Left lung (tissue), 14 donors: ENCODE data around the gene WBP1L. TPM values are rescaled to one million over a fixed set of nuclear protein-coding genes. Genes with fewer than 3 reads are reported as not detected.
A peak's percentile ranks its signal among the peaks of the same experiment; 100 is the strongest.
"Not testable (repeated sequence)": the region's sequence is repeated elsewhere in the genome, so short reads cannot be mapped to it uniquely, and the experiment has no call there.

Source experiments
- ATAC-seq: fragments of 200-7000 bp; cut with Tn5 transposase; one replicate; pipeline ENCODE4 v1.9.1; 2020; ENCODE audit warnings: moderate library complexity
- DNase-seq, 4 donors: peaks; one replicate each; pipeline ENCODE4 v3.0.0-alpha.2; 2013 to 2020
- H3K27ac ChIP-seq, 2 donors: fragments of 200-600 bp; sonication (generic) in 1 of 2; one replicate each; pipeline versions ENCODE4 v1.5.0 to v1.8.0; 2020 to 2021
- H3K27me3 ChIP-seq, 2 donors: fragments of 200-600 bp; sonication (generic) in 1 of 2; one replicate each; pipeline versions ENCODE4 v1.5.0 to v1.8.0; 2020 to 2021
- H3K36me3 ChIP-seq, 2 donors: fragments of 200-600 bp; sonication (generic) in 1 of 2; one replicate each; pipeline versions ENCODE4 v1.5.0 to v1.8.0; 2020 to 2021
- H3K4me1 ChIP-seq, 2 donors: fragments of 200-600 bp; one replicate each; pipeline ENCODE4 v1.8.0; 2021
- H3K4me3 ChIP-seq, 2 donors: fragments of 200-600 bp; sonication (generic) in 1 of 2; one replicate each; pipeline versions ENCODE4 v1.5.0 to v1.8.0; 2020 to 2021; ENCODE audit warnings: mild to moderate bottlenecking in 1 of 2
- H3K9me3 ChIP-seq, 2 donors: fragments of 200-600 bp; sonication (generic) in 1 of 2; one replicate each; pipeline versions ENCODE4 v1.5.0 to v1.8.0; 2020 to 2021
- CTCF ChIP-seq, 2 donors: fragments of 200-600 bp; sonication (generic) in 1 of 2; IDR thresholded peaks; one replicate each; pipeline versions ENCODE4 v1.5.0 to v1.8.0; 2021; ENCODE audit warnings: antibody characterized with exemption in 2 of 2
- intact Hi-C, 2 donors: fragments of 100-400 bp; cut with DNase I; formaldehyde crosslinking; loops; one replicate each; pipeline versions ENCODE4 v1.11.2 to v1.14.2; 2022
- long read RNA-seq, 12 donors: library from polyadenylated mRNA in 2 of 12; unstranded in 2 of 12; transcript quantifications; one replicate each; pipeline ENCODE4 v2.0.0 and lab custom pipeline, GENCODE V29; 2019 to 2026
- polyA plus RNA-seq, 6 donors: library from polyadenylated mRNA; unstranded; fragments of 120-200 nt; gene quantifications; one replicate each; pipeline ENCODE4 v1.2.1, GENCODE V29; 2013; ENCODE audit not compliant: insufficient read length in 6 of 6
- total RNA-seq, 2 donors: library from RNA; stranded (reverse); fragmentation: NEBNext Ultra II Directional; extraction: Animal tissue kit (Norgen Biotek cat#: 25700); gene quantifications; one replicate each; pipeline ENCODE4 v1.2.1, GENCODE V29; 2021
- donor health status: DM: no; HTN: yes; CAD: no.
- donor health status: DM: no; HTN: no; CAD: no.

Gene WBP1L
- total RNA-seq: 10 to 100 TPM; 48.4 to 49.8 TPM
- 10 to 100 TPM; 42.6 to 46.2 (median 45.5) TPM for polyA plus RNA-seq
- long read RNA-seq, donor 1, full-length matches to known transcripts: 22 of 22 reads
- long read RNA-seq, donor 1, partial matches to known transcripts: 0 of 22 reads
- long read RNA-seq, donor 1, other reads (novel, unspliced or antisense): 0 of 22 reads
- long read RNA-seq, donor 2, full-length matches to known transcripts: 14 of 20 reads
- long read RNA-seq, donor 2, partial matches to known transcripts: 6 of 20 reads
- long read RNA-seq, donor 2, other reads (novel, unspliced or antisense): 0 of 20 reads
- long read RNA-seq, donor 3, full-length matches to known transcripts: 8 of 8 reads
- long read RNA-seq, donor 3, partial matches to known transcripts: 0 of 8 reads
- long read RNA-seq, donor 3, other reads (novel, unspliced or antisense): 0 of 8 reads
- long read RNA-seq, donor 4, full-length matches to known transcripts: 1 of 8 reads
- long read RNA-seq, donor 4, partial matches to known transcripts: 0 of 8 reads
- long read RNA-seq, donor 4, other reads (novel, unspliced or antisense): 7 of 8 reads
- long read RNA-seq, donor 5, full-length matches to known transcripts: 17 of 17 reads
- long read RNA-seq, donor 5, partial matches to known transcripts: 0 of 17 reads
- long read RNA-seq, donor 5, other reads (novel, unspliced or antisense): 0 of 17 reads
- long read RNA-seq, donor 6, full-length matches to known transcripts: 5 of 5 reads
- long read RNA-seq, donor 6, partial matches to known transcripts: 0 of 5 reads
- long read RNA-seq, donor 6, other reads (novel, unspliced or antisense): 0 of 5 reads
- long read RNA-seq, donor 7, full-length matches to known transcripts: 4 of 4 reads
- long read RNA-seq, donor 7, partial matches to known transcripts: 0 of 4 reads
- long read RNA-seq, donor 7, other reads (novel, unspliced or antisense): 0 of 4 reads
- long read RNA-seq, donor 8, full-length matches to known transcripts: 14 of 14 reads
- long read RNA-seq, donor 8, partial matches to known transcripts: 0 of 14 reads
- long read RNA-seq, donor 8, other reads (novel, unspliced or antisense): 0 of 14 reads
- long read RNA-seq, donor 9: 0 reads
- long read RNA-seq, donor 10, partial matches to known transcripts: 2 of 2 reads
- long read RNA-seq, donor 10, other reads (novel, unspliced or antisense): 0 of 2 reads
- long read RNA-seq, donor 11, full-length matches to known transcripts: 9 of 18 reads
- long read RNA-seq, donor 11, partial matches to known transcripts: 9 of 18 reads
- long read RNA-seq, donor 11, other reads (novel, unspliced or antisense): 0 of 18 reads
- long read RNA-seq, donor 12, full-length matches to known transcripts: 8 of 8 reads
- long read RNA-seq, donor 12, partial matches to known transcripts: 0 of 8 reads
- long read RNA-seq, donor 12, other reads (novel, unspliced or antisense): 0 of 8 reads

DNA sequence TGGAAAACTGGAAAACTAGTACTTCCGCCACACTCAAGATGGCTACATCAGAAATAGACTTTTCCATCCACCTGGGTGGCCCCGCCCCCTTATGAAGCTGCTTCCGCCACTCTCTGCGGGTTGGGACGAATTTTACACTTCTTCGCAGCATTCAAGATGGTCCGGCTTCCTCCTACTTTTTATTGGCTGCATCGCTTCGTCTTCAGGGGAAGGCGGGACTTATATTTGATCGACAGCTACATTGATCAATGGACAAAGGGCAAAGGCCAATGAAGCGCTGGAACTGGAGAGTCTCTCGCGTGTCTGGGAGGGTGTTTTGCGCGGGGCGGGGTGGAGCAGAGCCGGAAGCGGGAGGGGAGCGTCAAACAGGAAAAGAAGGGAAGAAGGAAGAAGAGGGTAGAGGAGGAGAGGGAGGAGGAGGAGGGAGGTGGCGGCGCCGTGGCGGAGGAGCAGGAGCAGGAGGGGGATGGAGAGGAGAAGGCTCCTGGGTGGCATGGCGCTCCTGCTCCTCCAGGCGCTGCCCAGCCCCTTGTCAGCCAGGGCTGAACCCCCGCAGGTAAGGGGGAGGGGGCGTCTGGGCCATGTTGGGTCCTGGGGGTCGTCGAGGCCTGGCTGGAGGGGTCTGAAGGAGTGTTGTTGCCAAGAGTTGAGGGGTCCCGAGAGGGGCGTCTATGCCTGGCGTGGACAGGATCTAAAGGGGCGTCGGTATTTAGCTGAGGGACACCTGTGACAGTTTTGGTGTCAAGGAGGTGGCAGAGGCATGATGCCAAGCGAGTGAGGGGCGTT is at the start of gene WBP1L:
WBP1L (plus strand) TSS at position 361 of the 786 bp plus-strand sequence; CDS start at position 467, 106 bp downstream.
- H3K4me3 ChIP-seq: peak within 1 kb of the TSS; percentile 93 to 98
- H3K27ac ChIP-seq: peak within 1 kb of the TSS; percentile 78 to 86
- H3K27me3 ChIP-seq: no peaks in the 10 kb centered on the region
- H3K36me3 ChIP-seq: peaks cover 0 to 4% of the 10 kb centered on the region in 2 donors
- peak; percentile 97 for ATAC-seq
- peaks cover 12 to 30% of the 10 kb centered on the region in 2 donors for H3K4me1 ChIP-seq
- intact Hi-C loops: no loop called here
- DNase-seq: peak; percentile 95 to 99 (median 97)
- TF ChIP-seq CTCF (IDR thresholded peaks at IDR 0.05): no peak
- H3K9me3 ChIP-seq: no peaks in the 10 kb centered on the region

GRCh38 chr10:102695401-102695800 is 48.3 kb upstream of the WBP1L start:
- H3K36me3 ChIP-seq: peaks cover 0 to 39% of the 10 kb centered on the region in 2 donors
- H3K27me3 ChIP-seq, intact Hi-C loops, H3K4me3 ChIP-seq, H3K9me3 ChIP-seq, H3K4me1 ChIP-seq, DNase-seq, ATAC-seq, H3K27ac ChIP-seq: not testable (repeated sequence)

DNA sequence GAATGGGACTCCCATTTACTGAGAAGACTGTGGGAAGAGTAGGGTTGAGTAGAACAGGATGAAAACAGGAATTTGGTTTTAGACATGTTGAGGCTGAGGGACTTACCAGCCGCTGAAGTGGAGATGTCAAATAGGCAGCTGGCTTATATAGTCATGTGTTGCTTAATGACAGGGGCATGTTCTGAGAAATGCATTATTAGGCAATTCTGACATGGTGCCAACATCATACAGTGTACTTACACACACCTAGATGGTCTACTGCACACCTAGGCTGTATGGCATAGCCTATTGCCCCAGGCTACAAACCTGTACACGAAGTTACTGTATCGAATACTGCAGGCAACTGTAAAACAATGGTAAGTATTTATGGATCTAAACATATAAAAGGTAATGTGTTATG is 47.0 kb upstream of the WBP1L start:
- Histone ChIP-seq H3K36me3 (peaks cover 0 to 39% of the 10 kb centered on the region in 2 donors), H3K4me3 (no peak overlapping the region), H3K4me1 (no peaks in the 10 kb centered on the region), H3K27me3 (no peaks in the 10 kb centered on the region), H3K9me3 (no peaks in the 10 kb centered on the region), H3K27ac (no peak overlapping the region)
- no peak for ATAC-seq
- TF ChIP-seq CTCF (IDR thresholded peaks at IDR 0.05): no peak
- intact Hi-C loops: no loop called here
- DNase-seq: no peak

DNA sequence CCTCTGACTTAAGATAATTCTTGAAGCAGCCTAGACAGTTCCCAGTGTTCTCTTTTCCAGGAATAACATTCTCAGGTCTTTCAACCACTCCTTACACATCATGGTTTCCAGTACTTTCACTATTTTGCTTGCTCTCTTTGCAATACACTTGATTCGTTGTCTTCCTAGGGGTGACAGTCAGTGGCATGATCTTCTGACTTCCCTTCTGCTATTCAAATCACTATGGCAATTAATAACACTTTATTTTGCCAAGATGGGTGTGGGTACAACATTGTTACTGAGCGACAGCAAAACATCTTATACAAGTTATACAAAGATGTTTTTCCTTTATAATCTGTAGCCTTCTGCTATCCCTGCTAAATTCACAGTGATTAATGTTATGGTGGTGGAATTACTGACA is 44.9 kb upstream of the WBP1L start:
- no peaks in the 10 kb centered on the region for H3K9me3 ChIP-seq
- H3K27ac ChIP-seq: no peak overlapping the region
- no peaks in the 10 kb centered on the region for H3K4me1 ChIP-seq
- TF ChIP-seq CTCF (IDR thresholded peaks at IDR 0.05): no peak
- H3K27me3 ChIP-seq: no peaks in the 10 kb centered on the region
- DNase-seq: no peak
- intact Hi-C loops: no loop called here
- H3K4me3 ChIP-seq: no peak overlapping the region
- no peak for ATAC-seq
- H3K36me3 ChIP-seq: peaks cover 0 to 36% of the 10 kb centered on the region in 2 donors
